ENCODE measurements around the gene WFIKKN2. TPM values are rescaled to one million over a fixed set of nuclear protein-coding genes. Genes with fewer than 3 reads are reported as not detected.

Gene WFIKKN2
- total and polyA plus RNA-seq, 8 donors = 0.65 to 1.2 (median 1.0) TPM; not detected in 2

DNA sequence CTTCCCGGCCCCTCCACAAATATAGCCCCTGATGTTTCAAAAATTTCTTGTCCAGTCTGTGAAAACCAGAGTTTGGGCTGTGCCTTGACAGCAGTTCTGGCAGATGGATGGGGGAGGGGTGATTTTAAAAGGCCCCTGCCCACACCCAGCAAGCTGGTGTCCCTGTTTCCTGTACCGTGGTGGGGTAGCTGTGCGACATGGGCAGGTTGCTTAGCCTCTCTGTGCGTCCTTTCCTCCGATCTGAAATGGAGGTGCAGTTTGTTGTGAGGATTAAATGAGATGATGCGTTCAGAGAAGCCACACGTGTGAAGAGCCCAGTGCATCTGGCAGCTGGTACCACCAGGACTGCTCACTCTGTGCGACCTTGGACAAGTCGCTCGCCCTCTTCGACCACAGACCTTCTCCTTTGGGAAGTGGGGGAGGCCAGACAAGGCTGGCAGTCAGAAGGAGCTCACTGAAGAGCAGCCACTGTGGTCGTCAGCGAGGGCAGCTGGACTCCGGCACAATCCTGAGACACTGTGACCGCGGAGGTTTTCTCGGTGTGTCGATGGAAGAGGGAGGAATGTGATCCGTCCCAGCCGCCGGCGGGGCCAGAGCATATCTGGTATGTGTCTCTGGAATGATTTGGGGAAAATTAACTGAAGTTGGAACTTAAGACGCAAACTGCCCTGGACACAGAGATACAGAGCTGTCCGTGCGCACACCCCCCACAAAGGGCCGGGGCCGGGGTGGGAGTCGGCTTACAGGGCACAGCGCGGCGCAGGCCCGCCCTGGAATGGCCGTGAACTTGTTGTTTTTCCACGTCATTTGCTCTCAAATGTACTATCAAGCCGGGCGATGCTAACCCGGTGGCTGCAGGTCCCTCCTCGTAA is 721 bp upstream of the WFIKKN2 start:
- intact Hi-C loops (cut with DNase I) = no loop called here
- Histone ChIP-seq H3K4me3 (no peak overlapping the region), H3K4me1 (no peaks in the 10 kb centered on the region), H3K27ac (no peak overlapping the region), H3K36me3 (no peaks in the 10 kb centered on the region), H3K9me3 (no peaks in the 10 kb centered on the region), H3K27me3 (peaks cover 0 to 22% of the 10 kb centered on the region in 2 donors)
- peak; percentile 36 for ATAC-seq
- TF ChIP-seq, protein P1, sequence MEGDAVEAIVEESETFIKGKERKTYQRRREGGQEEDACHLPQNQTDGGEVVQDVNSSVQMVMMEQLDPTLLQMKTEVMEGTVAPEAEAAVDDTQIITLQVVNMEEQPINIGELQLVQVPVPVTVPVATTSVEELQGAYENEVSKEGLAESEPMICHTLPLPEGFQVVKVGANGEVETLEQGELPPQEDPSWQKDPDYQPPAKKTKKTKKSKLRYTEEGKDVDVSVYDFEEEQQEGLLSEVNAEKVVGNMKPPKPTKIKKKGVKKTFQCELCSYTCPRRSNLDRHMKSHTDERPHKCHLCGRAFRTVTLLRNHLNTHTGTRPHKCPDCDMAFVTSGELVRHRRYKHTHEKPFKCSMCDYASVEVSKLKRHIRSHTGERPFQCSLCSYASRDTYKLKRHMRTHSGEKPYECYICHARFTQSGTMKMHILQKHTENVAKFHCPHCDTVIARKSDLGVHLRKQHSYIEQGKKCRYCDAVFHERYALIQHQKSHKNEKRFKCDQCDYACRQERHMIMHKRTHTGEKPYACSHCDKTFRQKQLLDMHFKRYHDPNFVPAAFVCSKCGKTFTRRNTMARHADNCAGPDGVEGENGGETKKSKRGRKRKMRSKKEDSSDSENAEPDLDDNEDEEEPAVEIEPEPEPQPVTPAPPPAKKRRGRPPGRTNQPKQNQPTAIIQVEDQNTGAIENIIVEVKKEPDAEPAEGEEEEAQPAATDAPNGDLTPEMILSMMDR (IDR thresholded peaks at IDR 0.05) = no peak
- DNase-seq = peak in 1 of 4 donors; percentile 43

DNA sequence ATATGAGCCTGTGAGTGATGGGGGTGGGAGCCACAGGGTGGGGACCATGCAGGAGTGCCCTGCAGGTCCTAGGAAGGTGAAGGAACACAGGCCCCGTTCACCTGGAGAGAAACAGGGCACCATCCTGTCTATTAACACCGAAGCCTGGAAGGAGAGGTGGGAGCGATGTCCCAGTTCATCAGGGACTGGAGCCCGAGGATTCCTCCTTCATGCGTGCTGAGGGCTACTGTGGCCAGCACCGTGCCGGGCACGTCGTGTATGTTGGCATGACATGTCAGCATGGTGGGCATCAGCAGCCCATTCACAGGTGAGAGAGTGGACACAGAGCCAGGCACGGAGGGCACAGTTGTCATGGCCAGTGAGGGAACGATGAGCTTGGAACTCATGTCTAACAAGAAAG is 1.4 kb downstream of the WFIKKN2 start:
- no peak for ATAC-seq
- no peaks in the 10 kb centered on the region for H3K9me3 ChIP-seq
- H3K36me3 ChIP-seq = no peaks in the 10 kb centered on the region
- no peak overlapping the region for H3K27ac ChIP-seq
- TF ChIP-seq, protein P1 (IDR thresholded peaks at IDR 0.05) = no peak
- H3K27me3 ChIP-seq = peaks cover 0 to 22% of the 10 kb centered on the region in 2 donors
- intact Hi-C loops (cut with DNase I) = no loop called here
- DNase-seq = no peak
- no peak overlapping the region for H3K4me3 ChIP-seq
- H3K4me1 ChIP-seq = no peaks in the 10 kb centered on the region

DNA sequence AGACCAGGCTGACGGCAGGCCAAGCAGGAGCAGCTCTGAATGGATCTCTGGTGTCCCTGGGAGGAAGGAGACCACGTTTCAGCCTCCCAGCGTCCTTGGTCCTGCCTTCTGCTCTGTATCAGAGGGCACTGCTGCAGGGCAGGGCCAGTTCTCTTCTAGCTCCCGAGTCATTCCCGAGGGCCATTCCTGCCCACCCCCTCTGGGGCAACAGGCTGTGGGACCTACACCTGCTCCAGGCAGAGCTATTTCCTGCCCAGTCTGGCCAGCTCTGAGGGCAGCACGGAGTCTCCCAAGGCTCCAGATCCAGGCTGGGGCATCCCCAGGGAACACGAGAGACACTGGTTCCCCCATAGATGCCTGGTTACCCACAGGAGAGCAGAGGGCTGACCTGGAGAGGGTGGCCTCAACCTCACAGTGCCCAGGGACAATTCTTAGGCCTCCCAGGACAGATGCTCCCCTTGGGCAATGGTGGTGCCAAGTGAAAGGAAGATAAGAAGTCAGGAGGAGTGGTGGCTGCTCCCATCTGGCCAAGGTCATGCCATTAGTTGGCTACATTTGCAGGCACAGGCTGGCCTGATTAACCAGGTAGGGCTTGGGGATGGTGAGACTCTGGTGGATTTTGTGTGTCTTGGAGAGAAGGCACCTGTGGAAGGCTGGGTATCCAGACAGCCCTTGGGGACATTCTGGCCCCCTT is 2.0 kb downstream of the WFIKKN2 start:
- ATAC-seq (no peak), DNase-seq (no peak)
- Histone ChIP-seq H3K4me3 (no peak overlapping the region), H3K27me3 (peaks cover 0 to 22% of the 10 kb centered on the region in 2 donors), H3K27ac (no peak overlapping the region), H3K9me3 (no peaks in the 10 kb centered on the region), H3K36me3 (no peaks in the 10 kb centered on the region), H3K4me1 (no peaks in the 10 kb centered on the region)
- intact Hi-C loops (cut with DNase I) = no loop called here
- TF ChIP-seq, protein P1 (IDR thresholded peaks at IDR 0.05) = no peak

DNA sequence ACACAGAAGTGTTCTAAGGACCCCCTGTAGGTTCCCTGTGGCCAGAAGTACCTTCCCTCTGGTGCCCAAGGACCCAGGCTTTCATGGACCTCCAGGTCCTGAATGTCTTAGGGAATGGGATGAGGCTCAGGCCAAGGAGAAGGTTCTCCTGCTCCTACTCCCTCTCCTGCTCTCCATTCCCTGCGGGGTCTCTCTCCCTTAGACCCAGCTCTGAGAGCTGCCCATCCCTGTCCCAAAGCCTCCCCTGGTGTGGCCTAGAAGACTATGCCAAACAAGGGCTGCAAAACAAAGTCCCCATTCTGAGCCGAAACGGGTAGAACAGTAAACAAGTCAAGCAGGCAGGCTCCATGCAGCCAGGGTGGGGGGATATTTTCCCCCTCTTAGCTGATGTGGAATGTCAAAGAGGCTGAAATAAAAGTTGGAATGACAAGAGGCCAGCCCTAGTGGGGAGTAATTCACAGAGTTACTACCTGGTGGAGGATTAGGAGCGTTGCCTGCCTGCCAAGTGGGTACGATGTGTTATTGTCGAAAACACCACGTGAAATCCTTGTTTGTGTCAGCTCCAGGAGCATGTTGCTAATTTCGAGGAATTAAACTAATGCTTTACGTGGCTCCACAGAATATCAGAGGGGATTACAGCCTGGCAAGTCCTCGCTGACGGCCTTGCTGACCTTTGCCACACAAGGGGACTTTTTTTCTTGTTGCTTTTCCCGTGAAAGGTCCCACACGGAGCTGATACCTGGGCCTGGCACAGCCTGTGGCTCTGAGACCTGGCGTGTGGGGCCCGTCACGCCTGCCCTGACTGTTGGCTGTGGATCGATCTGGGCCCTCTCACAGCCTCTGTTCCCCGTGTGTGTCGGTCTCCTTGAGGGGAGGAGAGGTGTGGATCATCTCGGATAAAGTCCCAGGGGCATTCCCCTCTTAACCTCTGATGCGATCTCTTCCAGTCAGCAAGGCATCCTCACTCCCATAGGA is 2.9 kb downstream of the WFIKKN2 start:
- Histone ChIP-seq H3K4me3 (no peak overlapping the region), H3K9me3 (no peaks in the 10 kb centered on the region), H3K36me3 (no peaks in the 10 kb centered on the region), H3K4me1 (no peaks in the 10 kb centered on the region), H3K27me3 (peaks cover 0 to 22% of the 10 kb centered on the region in 2 donors), H3K27ac (no peak overlapping the region)
- ATAC-seq (no peak), DNase-seq (no peak)
- TF ChIP-seq, protein P1 (IDR thresholded peaks at IDR 0.05) = no peak
- intact Hi-C loops (cut with DNase I) = no loop called here

All from left lung (tissue), 10 donors.